ENCODE measurements around the gene GLUD1.
"Not testable (repeated sequence)": the region's sequence is repeated elsewhere in the genome, so short reads cannot be mapped to it uniquely, and the experiment has no call there.

The GLUD1 gene

DNA sequence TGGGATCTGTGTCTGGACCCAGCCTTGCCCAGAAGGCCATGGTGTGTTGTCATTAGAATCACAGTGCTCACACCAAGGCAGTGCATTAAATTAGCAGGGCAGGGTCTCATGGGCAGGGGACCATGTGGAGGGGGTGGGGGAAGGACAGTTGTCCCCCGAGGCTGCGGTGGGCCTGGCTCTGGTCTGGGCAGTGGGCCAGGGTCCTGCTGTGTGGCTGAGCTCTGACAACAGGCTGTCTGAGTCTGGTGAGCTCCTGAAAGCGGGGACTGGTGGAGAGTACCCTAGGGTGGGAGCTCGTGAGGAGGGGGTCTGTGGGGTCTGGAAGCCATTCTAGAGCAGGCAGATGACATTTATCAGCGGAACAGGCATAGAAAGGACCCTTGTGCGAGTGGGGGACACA is 76.5 kb downstream of the GLUD1 start:
- H3K9me3 ChIP-seq (ENCODE audit: control insufficient read depth, low read length); H3K27me3 ChIP-seq (ENCODE audit: control insufficient read depth in 1 of 2, insufficient read depth in 1 of 2, low read length in 2 of 2); H2BK15ac ChIP-seq (ENCODE audit: low read depth, poor library complexity, severe bottlenecking); H3K36me3 ChIP-seq (ENCODE audit: control insufficient read depth in 1 of 2, insufficient read depth in 2 of 2, low read depth in 1 of 2, low read length in 2 of 2); H3K27ac ChIP-seq (ENCODE audit: low read length, poor library complexity, severe bottlenecking); H3K9ac ChIP-seq (ENCODE audit: low read length); DNase-seq; H2AK5ac ChIP-seq (ENCODE audit: low read length, severe bottlenecking); H2BK5ac ChIP-seq (ENCODE audit: low read depth, low read length, poor library complexity, severe bottlenecking); H3K4me2 ChIP-seq (ENCODE audit: low read length, poor library complexity, severe bottlenecking); H3K4me3 ChIP-seq (ENCODE audit: insufficient read depth in 1 of 2, low read depth in 1 of 2, low read length in 2 of 2); H4K8ac ChIP-seq (ENCODE audit: low read length); H3K23ac ChIP-seq (ENCODE audit: low read length in 2 of 2); H3K14ac ChIP-seq (ENCODE audit: low read length in 2 of 2); H3K4me1 ChIP-seq (ENCODE audit: control insufficient read depth, insufficient read depth, low read depth, low read length); H3K4ac ChIP-seq (ENCODE audit: low read depth in 1 of 2, low read length in 2 of 2); H2AFZ ChIP-seq (ENCODE audit: low read depth, low read length); H2BK120ac ChIP-seq (ENCODE audit: low read depth, low read length); H4K91ac ChIP-seq (ENCODE audit: low read length); H3K79me1 ChIP-seq (replicated peaks; ENCODE audit: low read length, poor library complexity, severe bottlenecking); H3K18ac ChIP-seq (ENCODE audit: low read depth in 1 of 2, low read length in 2 of 2); H2BK12ac ChIP-seq (ENCODE audit: low read length in 2 of 2): not testable (repeated sequence)
- WGBS: 90% methylated on average over 4 of the region's 6 CpGs

DNA sequence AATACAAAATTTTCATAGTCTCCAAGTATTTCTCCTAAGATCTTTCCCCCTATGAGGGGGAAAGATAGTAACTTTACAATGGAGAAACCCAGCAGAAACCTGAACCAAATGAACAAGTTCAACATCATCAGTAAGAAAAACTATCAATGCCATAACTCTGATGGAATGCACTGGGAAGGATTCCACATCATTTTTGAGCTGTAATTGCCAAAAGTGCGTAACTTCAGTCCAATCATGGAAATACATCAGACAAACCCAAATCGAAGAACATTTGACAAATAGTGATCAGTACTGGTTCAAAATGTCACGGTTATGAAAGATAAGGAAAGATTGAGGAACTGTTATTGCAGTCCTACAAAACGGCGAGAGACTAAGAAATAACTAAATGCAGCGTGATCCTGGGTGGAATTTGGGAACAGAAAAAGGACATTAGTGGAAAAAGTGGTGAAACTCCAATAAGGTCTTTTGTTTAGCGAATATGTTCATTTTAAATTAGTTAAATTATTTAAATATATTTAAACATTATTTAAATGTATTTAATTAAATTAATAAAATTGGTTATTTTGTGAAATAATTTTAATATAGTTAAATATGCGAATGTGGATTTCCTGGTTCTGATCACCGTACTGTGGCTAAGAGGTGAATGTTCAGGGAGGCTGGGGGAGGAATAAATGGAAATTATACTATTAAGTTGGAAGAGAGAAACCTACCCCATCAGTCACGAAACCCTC is 79.5 kb downstream of the GLUD1 start:
- not testable (repeated sequence) for H2BK120ac ChIP-seq (ENCODE audit: low read depth, low read length); H2AK5ac ChIP-seq (ENCODE audit: low read length, severe bottlenecking); H3K27me3 ChIP-seq (ENCODE audit: control insufficient read depth in 1 of 2, insufficient read depth in 1 of 2, low read length in 2 of 2); H4K8ac ChIP-seq (ENCODE audit: low read length); H2BK15ac ChIP-seq (ENCODE audit: low read depth, poor library complexity, severe bottlenecking); H3K79me1 ChIP-seq (replicated peaks; ENCODE audit: low read length, poor library complexity, severe bottlenecking); H3K9ac ChIP-seq (ENCODE audit: low read length); DNase-seq; H3K4ac ChIP-seq (ENCODE audit: low read depth in 1 of 2, low read length in 2 of 2); H3K4me1 ChIP-seq (ENCODE audit: control insufficient read depth, insufficient read depth, low read depth, low read length); H2AFZ ChIP-seq (ENCODE audit: low read depth, low read length); H3K36me3 ChIP-seq (ENCODE audit: control insufficient read depth in 1 of 2, insufficient read depth in 2 of 2, low read depth in 1 of 2, low read length in 2 of 2); H2BK12ac ChIP-seq (ENCODE audit: low read length in 2 of 2); H3K14ac ChIP-seq (ENCODE audit: low read length in 2 of 2); H4K91ac ChIP-seq (ENCODE audit: low read length); H3K23ac ChIP-seq (ENCODE audit: low read length in 2 of 2); H3K4me3 ChIP-seq (ENCODE audit: insufficient read depth in 1 of 2, low read depth in 1 of 2, low read length in 2 of 2); H3K18ac ChIP-seq (ENCODE audit: low read depth in 1 of 2, low read length in 2 of 2); H3K9me3 ChIP-seq (ENCODE audit: control insufficient read depth, low read length); H3K4me2 ChIP-seq (ENCODE audit: low read length, poor library complexity, severe bottlenecking); H3K27ac ChIP-seq (ENCODE audit: low read length, poor library complexity, severe bottlenecking); H2BK5ac ChIP-seq (ENCODE audit: low read depth, low read length, poor library complexity, severe bottlenecking)
- 96% methylated on average over 3 of the region's 10 CpGs for WGBS

DNA sequence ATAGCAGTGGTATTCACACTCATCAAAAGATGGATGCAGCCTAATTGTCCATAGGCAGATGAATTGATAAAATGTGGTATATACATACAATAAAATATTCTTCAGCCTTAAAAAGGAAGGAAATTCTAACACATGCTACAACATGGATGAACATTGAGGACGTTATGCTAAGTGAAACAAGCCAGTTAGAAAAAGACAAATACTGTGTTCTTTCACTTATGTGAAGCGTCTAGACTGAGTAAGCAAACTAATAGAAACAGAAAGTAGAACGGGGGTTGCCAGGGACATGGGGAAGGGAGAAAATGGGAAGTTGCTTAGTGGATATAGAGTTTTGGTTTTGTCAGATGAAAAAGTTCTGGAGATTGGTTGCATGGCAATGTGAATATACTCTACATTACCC is 81.1 kb downstream of the GLUD1 start:
- not testable (repeated sequence) for H2BK5ac ChIP-seq (ENCODE audit: low read depth, low read length, poor library complexity, severe bottlenecking); H3K36me3 ChIP-seq (ENCODE audit: control insufficient read depth in 1 of 2, insufficient read depth in 2 of 2, low read depth in 1 of 2, low read length in 2 of 2); H2BK120ac ChIP-seq (ENCODE audit: low read depth, low read length); H3K79me1 ChIP-seq (replicated peaks; ENCODE audit: low read length, poor library complexity, severe bottlenecking); H3K18ac ChIP-seq (ENCODE audit: low read depth in 1 of 2, low read length in 2 of 2); H3K27me3 ChIP-seq (ENCODE audit: control insufficient read depth in 1 of 2, insufficient read depth in 1 of 2, low read length in 2 of 2); H3K23ac ChIP-seq (ENCODE audit: low read length in 2 of 2); H3K27ac ChIP-seq (ENCODE audit: low read length, poor library complexity, severe bottlenecking); H2AK5ac ChIP-seq (ENCODE audit: low read length, severe bottlenecking); H3K4ac ChIP-seq (ENCODE audit: low read depth in 1 of 2, low read length in 2 of 2); H2AFZ ChIP-seq (ENCODE audit: low read depth, low read length); H3K9ac ChIP-seq (ENCODE audit: low read length); DNase-seq; H3K14ac ChIP-seq (ENCODE audit: low read length in 2 of 2); H4K91ac ChIP-seq (ENCODE audit: low read length); H2BK15ac ChIP-seq (ENCODE audit: low read depth, poor library complexity, severe bottlenecking); H3K9me3 ChIP-seq (ENCODE audit: control insufficient read depth, low read length); H3K4me3 ChIP-seq (ENCODE audit: insufficient read depth in 1 of 2, low read depth in 1 of 2, low read length in 2 of 2); H4K8ac ChIP-seq (ENCODE audit: low read length); H3K4me1 ChIP-seq (ENCODE audit: control insufficient read depth, insufficient read depth, low read depth, low read length); H3K4me2 ChIP-seq (ENCODE audit: low read length, poor library complexity, severe bottlenecking); H2BK12ac ChIP-seq (ENCODE audit: low read length in 2 of 2)
- no CpG with 5 or more reads among the region's 3 CpGs for WGBS

DNA sequence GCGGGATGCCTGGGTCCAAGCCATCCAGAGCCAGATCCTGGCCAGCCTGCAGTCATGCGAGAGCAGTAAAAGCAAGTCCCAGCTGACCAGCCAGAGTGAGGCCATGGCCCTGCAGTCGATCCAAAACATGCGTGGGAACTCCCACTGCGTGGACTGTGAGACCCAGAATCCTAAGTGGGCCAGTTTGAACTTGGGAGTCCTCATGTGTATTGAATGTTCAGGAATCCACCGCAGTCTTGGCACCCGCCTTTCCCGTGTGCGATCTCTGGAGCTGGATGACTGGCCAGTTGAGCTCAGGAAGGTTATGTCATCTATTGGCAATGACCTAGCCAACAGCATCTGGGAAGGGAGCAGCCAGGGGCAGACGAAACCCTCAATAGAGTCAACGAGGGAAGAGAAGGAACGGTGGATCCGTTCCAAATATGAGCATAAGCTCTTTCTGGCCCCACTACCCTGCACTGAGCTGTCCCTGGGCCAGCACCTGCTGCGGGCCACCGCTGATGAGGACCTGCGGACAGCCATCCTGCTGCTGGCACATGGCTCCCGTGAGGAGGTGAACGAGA is 85.4 kb downstream of the GLUD1 start:
- not testable (repeated sequence) for H3K9ac ChIP-seq (ENCODE audit: low read length); H4K91ac ChIP-seq (ENCODE audit: low read length); H2AFZ ChIP-seq (ENCODE audit: low read depth, low read length); H4K8ac ChIP-seq (ENCODE audit: low read length); H3K27me3 ChIP-seq (ENCODE audit: control insufficient read depth in 1 of 2, insufficient read depth in 1 of 2, low read length in 2 of 2); H3K23ac ChIP-seq (ENCODE audit: low read length in 2 of 2); H2BK12ac ChIP-seq (ENCODE audit: low read length in 2 of 2); H3K79me1 ChIP-seq (replicated peaks; ENCODE audit: low read length, poor library complexity, severe bottlenecking); H3K9me3 ChIP-seq (ENCODE audit: control insufficient read depth, low read length); H3K18ac ChIP-seq (ENCODE audit: low read depth in 1 of 2, low read length in 2 of 2); H2BK5ac ChIP-seq (ENCODE audit: low read depth, low read length, poor library complexity, severe bottlenecking); H2BK120ac ChIP-seq (ENCODE audit: low read depth, low read length); H3K4me1 ChIP-seq (ENCODE audit: control insufficient read depth, insufficient read depth, low read depth, low read length); H2BK15ac ChIP-seq (ENCODE audit: low read depth, poor library complexity, severe bottlenecking); H3K4me2 ChIP-seq (ENCODE audit: low read length, poor library complexity, severe bottlenecking); H2AK5ac ChIP-seq (ENCODE audit: low read length, severe bottlenecking); DNase-seq; H3K4me3 ChIP-seq (ENCODE audit: insufficient read depth in 1 of 2, low read depth in 1 of 2, low read length in 2 of 2); H3K4ac ChIP-seq (ENCODE audit: low read depth in 1 of 2, low read length in 2 of 2); H3K14ac ChIP-seq (ENCODE audit: low read length in 2 of 2); H3K27ac ChIP-seq (ENCODE audit: low read length, poor library complexity, severe bottlenecking); H3K36me3 ChIP-seq (ENCODE audit: control insufficient read depth in 1 of 2, insufficient read depth in 2 of 2, low read depth in 1 of 2, low read length in 2 of 2)
- 95% methylated on average over 12 of the region's 18 CpGs for WGBS

Data from mesenchymal stem cell (in vitro differentiated cells and primary cell).